Motor neuron (in vitro differentiated cells): ENCODE results near the gene LINGO3. TPM values are rescaled to one million over a fixed set of nuclear protein-coding genes. Genes with fewer than 3 reads are reported as not detected.
A peak's percentile ranks its signal among the peaks of the same experiment; 100 is the strongest.

ENCODE experiments used
- ATAC-seq, 8 experiments: fragments of 200-7000 bp; cut with Tn5 transposase; replicated peaks in 6 of 8; 2 replicates each; pipeline ENCODE4 v1.8.0; 2021; ENCODE audit warnings: mild to moderate bottlenecking in 8 of 8, moderate library complexity in 8 of 8
- H3K27ac ChIP-seq, 2 donors: fragments of 250-450 bp; sonication (Bioruptor Pico); 2 replicates each; pipeline ENCODE4 v1.9.0; 2021; ENCODE audit warnings: antibody characterized with exemption in 2 of 2, mild to moderate bottlenecking in 2 of 2, moderate library complexity in 1 of 2
- H3K4me1 ChIP-seq, 2 donors: fragments of 250-450 bp; sonication (Bioruptor Pico); replicated peaks in 1 of 2; 2 replicates each; pipeline ENCODE4 v1.6.1; 2021; ENCODE audit warnings: antibody characterized with exemption in 2 of 2, mild to moderate bottlenecking in 2 of 2, moderate library complexity in 1 of 2
- H3K4me3 ChIP-seq, 5 donors: fragments of 250-450 bp; sonication (Bioruptor Pico); 2 replicates each; pipeline ENCODE4 v1.9.0; 2021; ENCODE audit warnings: antibody characterized with exemption in 5 of 5, mild to moderate bottlenecking in 5 of 5, moderate library complexity in 4 of 5
- WGBS, 10 experiments: fragments of 450-650 bp; shearing (Covaris generic); methylation state at CpG; one replicate each; pipeline ENCODE4 v1.0.0; 2022; 5-methylcytosine and 5-hydroxymethylcytosine counted together
- in situ Hi-C, 9 experiments: fragments of 400-800 bp; cut with MboI; loops; one replicate each; pipeline ENCODE4 v1.15.0; 2021; ENCODE audit warnings: low sequenced_read_pairs in 9 of 9, low pct_unique_long_range_greater_than_20kb in 2 of 9; ENCODE audit not compliant: unreplicated experiment in 9 of 9
- total RNA-seq, 8 experiments: library from RNA; unstranded; fragments of 300-600 nt; gene quantifications; 2 replicates each; pipeline versions ENCODE4 v1.2.3 to v1.2.4, GENCODE V29; 2022

The LINGO3 gene
- total RNA-seq, 8 experiments from 2014 or later = 0.27 to 1.4 (median 0.35) TPM; not detected in 3

GRCh38 chr19:2275588-2276428, 32.1 kb downstream of the LINGO3 start:
- Histone ChIP-seq H3K27ac (no peak overlapping the region), H3K4me1 (peaks cover 21 to 26% of the 10 kb centered on the region in 2 donors), H3K4me3 (no peak overlapping the region)
- 93 to 100% methylated on average over 2 to 3 of the region's 74 CpGs; no CpG with 5 or more reads in 8 of the 10 experiments for WGBS, 10 experiments
- in situ Hi-C loops = loop anchor here in 2 of 9 experiments (25.0 kb wide), 1 partner anchor 111 kb away; no protein-coding TSS in a partner anchor
- ATAC-seq = peak in 5 of 8 experiments; percentile 1 to 11 (median 4)

- in situ Hi-C loops = loop anchor here in 2 of 9 experiments (25.0 kb wide), 1 partner anchor 112 kb away; no protein-coding TSS in a partner anchor
- Histone ChIP-seq H3K4me3 (no peak overlapping the region), H3K27ac (no peak overlapping the region), H3K4me1 (peaks cover 21 to 26% of the 10 kb centered on the region in 2 donors)
- 32 to 100% (median 73%) methylated on average over 1 to 6 of the region's 16 CpGs; no CpG with 5 or more reads in 4 of the 10 experiments for WGBS, 10 experiments
- peak; percentile 2 to 46 (median 19) for ATAC-seq
These were observed 32.9 kb downstream of the LINGO3 start for GRCh38 chr19:2274931-2275535.

- ATAC-seq = no peak
- in situ Hi-C loops = no loop called here
- 89 to 100% (median 94%) methylated on average over 1 to 7 of the region's 9 CpGs; no CpG with 5 or more reads in 5 of the 10 experiments for WGBS, 10 experiments
- H3K27ac ChIP-seq = no peak overlapping the region
- H3K4me3 ChIP-seq = peak overlapping the region in 1 of 5 donors; percentile 95
- peaks cover 21 to 26% of the 10 kb centered on the region in 2 donors for H3K4me1 ChIP-seq
These were observed 33.7 kb downstream of the LINGO3 start for GRCh38 chr19:2274185-2274711.

DNA sequence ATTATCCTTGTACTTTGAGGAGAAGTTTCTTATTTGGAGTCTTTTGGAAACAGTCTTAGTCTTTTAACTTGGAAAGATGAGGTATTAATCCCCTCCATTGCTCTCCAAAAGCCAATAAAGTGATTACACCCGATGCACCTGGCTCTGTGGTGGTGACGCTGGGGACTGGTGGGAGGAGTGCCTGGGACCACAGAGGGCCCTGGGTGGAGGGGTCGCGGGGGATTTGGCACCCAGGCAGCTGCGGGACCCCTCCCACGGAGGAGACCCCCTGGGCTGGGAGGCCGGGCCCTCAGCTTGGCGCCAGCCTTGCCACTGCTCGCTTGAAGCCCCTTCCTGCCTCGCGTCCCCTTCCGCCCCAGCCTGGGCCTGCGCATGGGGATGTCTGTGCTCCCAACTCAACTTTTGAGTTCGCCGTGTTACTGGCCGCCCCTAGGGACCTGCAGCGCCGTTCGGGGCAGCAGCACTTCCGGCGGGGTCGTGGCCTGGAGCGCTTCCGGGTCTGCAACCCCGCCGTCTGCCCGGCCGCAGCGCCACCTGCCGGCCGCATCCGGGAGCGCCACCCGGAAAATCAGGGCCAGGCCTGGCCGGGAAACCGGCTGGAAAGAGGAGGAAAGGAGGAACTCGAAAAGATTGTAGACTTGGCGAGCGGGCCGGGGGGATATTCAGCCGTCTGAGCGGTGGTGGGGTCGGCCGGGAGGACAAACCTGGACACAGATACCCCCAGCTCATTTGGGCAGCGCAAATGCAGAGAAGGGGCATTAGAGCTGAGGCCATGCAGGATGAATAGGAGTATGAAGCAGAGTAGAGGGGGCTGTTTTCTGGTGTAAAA, 34.4 kb downstream of the LINGO3 start:
- Histone ChIP-seq H3K4me3 (peak overlapping the region; percentile 0 to 95 (median 22)), H3K27ac (peak overlapping the region in 1 of 2 donors; percentile 39), H3K4me1 (peaks cover 21 to 26% of the 10 kb centered on the region in 2 donors)
- in situ Hi-C loops = no loop called here
- peak in 7 of 8 experiments; percentile 4 to 34 (median 22) for ATAC-seq
- 0 to 5% (median 0%) methylated on average over 1 to 16 of the region's 45 CpGs; no CpG with 5 or more reads in 2 of the 10 experiments for WGBS, 10 experiments

- in situ Hi-C loops = no loop called here
- peak overlapping the region; percentile 80 to 89 for H3K27ac ChIP-seq
- peaks cover 21 to 26% of the 10 kb centered on the region in 2 donors for H3K4me1 ChIP-seq
- WGBS, 10 experiments = 13 to 73% (median 60%) methylated on average over 1 to 6 of the region's 43 CpGs; no CpG with 5 or more reads in 5 of the 10 experiments
- ATAC-seq = peak in 3 of 8 experiments; percentile 0 to 1 (median 1)
- peak overlapping the region; percentile 78 to 95 (median 84) for H3K4me3 ChIP-seq
These were observed 36.5 kb downstream of the LINGO3 start for GRCh38 chr19:2271234-2272103.

- 0% methylated on average over 4 of the region's 88 CpGs; no CpG with 5 or more reads in 9 of the 10 experiments for WGBS, 10 experiments
- in situ Hi-C loops = no loop called here
- peak; percentile 7 to 37 (median 15) for ATAC-seq
These were observed 37.3 kb downstream of the LINGO3 start for GRCh38 chr19:2270423-2271233.

DNA sequence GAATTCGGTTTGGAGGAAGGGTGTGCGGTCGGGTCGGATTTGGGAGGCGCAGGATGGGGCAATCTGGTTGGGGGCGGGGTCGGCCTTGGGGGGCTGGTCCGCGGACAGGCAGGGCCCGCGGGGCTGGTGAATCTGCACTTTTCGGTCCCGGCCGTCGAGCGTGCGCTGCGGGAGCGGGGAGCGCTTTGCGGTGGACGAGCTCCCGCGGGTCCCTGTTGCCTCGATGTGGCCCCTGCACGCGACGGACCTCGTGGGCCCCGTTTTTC, 37.9 kb downstream of the LINGO3 start:
- H3K4me3 ChIP-seq = peak overlapping the region; percentile 78 to 95 (median 84)
- WGBS, 10 experiments = no CpG with 5 or more reads among the region's 30 CpGs
- in situ Hi-C loops = no loop called here
- H3K4me1 ChIP-seq = peaks cover 20 to 21% of the 10 kb centered on the region in 2 donors
- H3K27ac ChIP-seq = peak overlapping the region; percentile 80 to 89
- ATAC-seq = peak in 5 of 8 experiments; percentile 0 to 1 (median 1)

More at GRCh38 chr19:2270423-2271233, 37.3 kb downstream of the LINGO3 start:
- Histone ChIP-seq H3K4me1 (peaks cover 21 to 26% of the 10 kb centered on the region in 2 donors), H3K4me3 (peak overlapping the region; percentile 78 to 95 (median 84)), H3K27ac (peak overlapping the region; percentile 80 to 89)

GRCh38 chr19:2269244-2270156, 38.5 kb downstream of the LINGO3 start:
- Histone ChIP-seq H3K27ac (peak overlapping the region; percentile 80 to 89), H3K4me1 (peaks cover 20 to 21% of the 10 kb centered on the region in 2 donors), H3K4me3 (peak overlapping the region; percentile 78 to 95 (median 84))
- WGBS, 10 experiments = 0% methylated on average over 2 to 4 of the region's 103 CpGs; no CpG with 5 or more reads in 7 of the 10 experiments
- in situ Hi-C loops = no loop called here
- ATAC-seq = peak; percentile 68 to 85 (median 80)

DNA sequence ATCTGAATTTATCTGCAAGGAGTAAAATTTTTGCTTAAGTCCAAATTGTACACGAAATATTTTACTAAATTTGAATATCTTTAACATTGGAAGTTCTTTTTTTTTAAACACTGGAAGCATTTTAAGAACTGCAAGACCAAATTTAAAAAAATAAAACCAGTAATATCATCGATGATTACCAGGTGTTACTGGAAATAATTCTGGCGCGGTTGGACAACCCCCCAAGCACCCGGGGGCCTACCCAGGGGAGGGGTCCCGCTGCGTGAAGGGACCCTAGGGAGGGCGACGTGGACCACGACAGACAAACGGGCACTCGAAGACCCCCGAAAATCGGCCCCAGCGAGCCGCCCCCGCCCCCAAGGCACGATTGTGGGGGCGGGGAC, 39.1 kb downstream of the LINGO3 start:
- ATAC-seq = peak in 1 of 8 experiments; percentile 34
- WGBS, 10 experiments = 0 to 38% (median 1%) methylated on average over 1 to 9 of the region's 19 CpGs; no CpG with 5 or more reads in 1 of the 10 experiments
- Histone ChIP-seq H3K4me1 (peaks cover 20 to 21% of the 10 kb centered on the region in 2 donors), H3K27ac (peak overlapping the region; percentile 50 to 73), H3K4me3 (peak overlapping the region; percentile 78 to 95 (median 84))
- in situ Hi-C loops = no loop called here

DNA sequence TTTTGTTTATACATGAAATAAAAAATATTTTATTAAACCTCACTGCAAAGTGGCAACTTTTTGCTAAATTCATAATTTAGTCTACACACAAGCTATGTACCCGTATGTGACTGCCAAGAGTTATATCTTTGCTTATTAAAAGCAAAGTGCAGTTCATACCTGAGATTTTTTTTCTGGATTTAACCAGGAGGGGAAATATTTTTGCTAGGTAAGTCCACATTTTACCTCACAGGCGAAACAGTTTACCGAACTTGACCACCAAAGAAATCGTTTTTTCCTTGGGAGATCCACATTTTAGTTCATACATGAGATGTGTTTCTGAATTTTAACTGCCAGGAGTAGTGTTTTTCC, 39.5 kb downstream of the LINGO3 start:
- in situ Hi-C loops = no loop called here
- Histone ChIP-seq H3K27ac (no peak overlapping the region), H3K4me1 (peaks cover 19 to 21% of the 10 kb centered on the region in 2 donors), H3K4me3 (peak overlapping the region in 4 of 5 donors; percentile 78 to 95 (median 83))
- 30 to 100% (median 81%) methylated on average over 1 to 4 of the region's 4 CpGs for WGBS, 10 experiments
- ATAC-seq = no peak
